ENCODE results near the gene BIRC5.

The BIRC5 gene

DNA sequence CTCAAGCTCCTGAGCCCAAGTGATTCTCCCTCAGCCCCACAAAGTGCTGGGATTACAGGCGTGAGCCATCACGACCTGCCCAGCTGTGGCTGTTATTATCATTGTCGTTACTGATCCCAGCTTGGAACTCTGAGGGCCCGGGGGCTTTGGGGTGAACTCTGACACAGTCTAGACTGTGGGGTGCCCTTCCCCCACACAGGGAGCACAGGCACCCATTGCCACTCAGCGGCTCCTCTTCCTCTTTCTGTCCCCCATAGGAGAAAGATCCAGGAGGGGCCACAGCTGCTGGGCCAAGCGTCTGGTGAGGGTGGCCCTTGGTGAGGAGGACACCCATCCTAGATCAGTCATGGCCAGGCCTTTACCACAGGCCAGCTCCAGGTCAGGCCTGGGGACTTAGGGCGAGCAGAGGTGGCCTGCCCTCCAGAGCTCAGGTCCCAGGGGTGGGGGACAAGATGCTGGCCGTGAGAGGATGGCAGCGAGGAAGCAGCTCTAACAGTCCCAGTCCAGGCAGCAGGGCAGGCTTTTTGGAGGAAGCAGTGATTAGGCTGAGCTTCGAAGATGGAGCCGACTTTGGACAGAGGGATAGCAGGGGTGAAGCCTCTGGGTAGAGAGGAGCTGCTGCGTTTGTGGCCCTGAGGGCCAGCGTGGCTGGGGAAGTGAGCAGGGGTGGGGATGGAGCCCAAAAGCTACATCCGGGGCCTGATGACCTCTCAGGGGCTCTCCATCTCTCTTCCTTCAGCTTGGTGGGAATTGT lies 42.1 kb downstream of the BIRC5 start:
- no peak for DNase-seq (ENCODE audit: low read depth in 2 of 2)

DNA sequence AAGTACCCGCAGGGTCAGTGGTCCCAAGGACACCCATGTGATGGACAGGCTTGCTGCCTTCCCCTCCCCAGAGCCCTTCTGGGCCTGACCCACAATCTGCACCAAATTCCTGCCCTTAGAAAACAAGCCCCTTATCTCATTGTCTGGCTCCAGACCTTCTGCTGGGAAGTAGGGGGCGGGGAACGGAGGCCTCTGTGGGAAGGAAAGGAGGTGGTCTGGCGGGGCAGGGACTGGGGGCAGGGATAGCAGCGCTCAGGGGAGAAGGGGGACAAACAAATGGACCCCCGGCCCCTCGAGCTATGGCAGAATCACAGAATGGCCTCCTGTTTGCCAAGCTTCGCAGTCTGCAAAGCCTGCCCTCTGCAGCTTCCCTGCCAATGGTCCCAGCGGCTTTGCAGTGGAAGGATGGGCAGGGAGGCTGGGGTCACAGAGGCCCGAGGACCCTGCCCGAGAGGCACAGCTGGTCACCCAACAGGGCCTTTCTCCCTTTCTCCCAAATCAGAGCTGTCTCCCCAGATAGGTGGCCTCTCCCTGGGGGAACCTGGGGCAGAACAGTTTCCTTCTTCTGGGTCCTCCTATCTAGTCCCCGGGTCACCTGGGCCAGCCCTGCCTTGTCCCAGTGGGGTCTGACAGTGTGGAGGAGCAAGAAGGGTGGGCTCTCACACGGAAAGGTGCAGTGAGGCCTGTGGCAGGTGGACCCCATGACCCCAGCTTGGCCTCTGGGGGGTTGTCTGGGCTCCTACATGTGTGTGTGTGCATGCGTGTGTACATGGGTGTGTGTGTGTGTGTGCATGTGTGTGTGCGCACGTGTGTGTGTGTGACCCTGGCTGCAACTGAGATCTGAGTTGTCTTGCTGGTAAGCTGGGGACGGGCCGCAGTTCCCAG lies 42.9 kb downstream of the BIRC5 start:
- no peak for DNase-seq (ENCODE audit: low read depth in 2 of 2)

DNA sequence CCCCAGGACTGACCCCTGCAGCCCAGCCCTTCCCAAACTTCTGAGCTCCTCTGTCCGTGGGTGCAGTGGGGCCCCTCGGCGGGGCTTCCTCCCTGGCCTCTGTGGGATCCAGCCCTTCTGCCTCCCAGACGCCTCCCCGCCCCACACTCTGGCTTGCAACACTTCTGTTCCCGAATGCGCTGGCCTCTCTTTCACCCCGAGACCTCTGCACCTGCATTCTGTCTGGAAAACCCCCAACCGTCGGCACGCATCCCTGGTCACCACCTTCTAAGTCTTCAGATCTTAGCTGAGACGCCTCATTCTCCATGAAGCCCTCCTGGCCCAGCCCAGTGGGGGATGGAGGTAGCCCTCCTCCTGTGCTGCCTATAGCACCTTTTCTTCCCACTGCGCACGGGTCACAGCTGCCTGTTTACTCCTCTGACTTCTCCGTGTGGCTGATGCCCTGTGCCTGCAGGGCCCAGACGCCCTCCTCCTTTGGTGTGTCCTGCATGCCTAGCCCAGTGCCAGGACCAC lies 43.8 kb downstream of the BIRC5 start:
- no peak for DNase-seq (ENCODE audit: low read depth in 2 of 2)

- DNase-seq (ENCODE audit: low read depth in 2 of 2): no peak
These were observed 44.5 kb downstream of the BIRC5 start for GRCh38 chr17:78258323-78259191.

- DNase-seq (ENCODE audit: low read depth in 2 of 2): no peak
These were observed 45.1 kb downstream of the BIRC5 start for GRCh38 chr17:78259192-78259554.

- no peak for DNase-seq (ENCODE audit: low read depth in 2 of 2)
These were observed 49.1 kb downstream of the BIRC5 start for GRCh38 chr17:78263063-78263735.

DNA sequence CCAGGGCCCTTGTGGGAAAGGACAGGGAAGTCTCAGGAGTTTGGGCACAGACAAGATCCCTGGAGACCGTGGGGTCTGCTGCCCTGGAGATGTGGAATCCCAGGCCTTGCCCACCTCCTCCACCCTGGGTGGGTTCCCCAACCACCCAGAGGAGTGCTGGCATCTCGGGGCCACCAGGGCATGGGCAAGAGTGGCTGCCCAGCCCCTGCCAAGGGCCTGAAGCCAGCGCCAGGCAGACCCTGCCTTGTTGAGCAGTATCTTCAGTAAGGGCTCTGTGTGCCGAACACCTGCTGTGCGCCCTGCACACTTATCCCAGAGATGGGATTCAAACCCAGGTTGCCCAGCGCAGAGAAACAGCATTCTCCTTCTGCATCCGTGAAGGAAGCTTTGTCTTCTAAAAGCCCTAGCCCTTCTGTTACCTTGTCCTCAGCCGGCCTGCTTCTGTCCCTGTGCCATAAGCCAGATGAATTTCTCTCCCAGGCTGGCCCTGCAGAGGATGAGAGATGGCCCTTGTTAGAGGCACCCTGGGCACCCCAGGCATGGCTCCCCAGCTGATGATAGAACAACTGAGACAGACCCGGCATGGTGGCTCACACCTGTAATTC lies 49.8 kb downstream of the BIRC5 start:
- DNase-seq (ENCODE audit: low read depth in 2 of 2): no peak

DNA sequence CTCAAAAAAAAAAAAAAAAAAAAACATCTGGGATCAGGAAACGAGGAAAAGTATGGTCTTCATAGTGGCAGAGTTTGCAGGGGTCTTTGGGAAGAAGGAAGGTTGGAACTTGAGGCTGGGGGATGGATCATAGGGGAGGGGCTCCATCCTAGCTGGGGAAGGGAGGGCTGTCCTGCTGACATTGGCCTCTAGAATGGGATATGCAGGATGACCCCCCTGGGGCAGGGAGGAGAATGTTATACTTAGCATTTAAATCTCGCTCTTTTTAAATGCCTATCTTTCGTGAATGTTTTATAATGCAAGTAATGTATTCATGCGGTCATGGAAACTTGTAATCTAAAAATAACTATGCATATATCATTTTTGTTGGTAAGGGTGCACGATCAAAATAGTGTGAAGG lies 50.5 kb downstream of the BIRC5 start:
- DNase-seq (ENCODE audit: low read depth in 2 of 2): no peak

DNA sequence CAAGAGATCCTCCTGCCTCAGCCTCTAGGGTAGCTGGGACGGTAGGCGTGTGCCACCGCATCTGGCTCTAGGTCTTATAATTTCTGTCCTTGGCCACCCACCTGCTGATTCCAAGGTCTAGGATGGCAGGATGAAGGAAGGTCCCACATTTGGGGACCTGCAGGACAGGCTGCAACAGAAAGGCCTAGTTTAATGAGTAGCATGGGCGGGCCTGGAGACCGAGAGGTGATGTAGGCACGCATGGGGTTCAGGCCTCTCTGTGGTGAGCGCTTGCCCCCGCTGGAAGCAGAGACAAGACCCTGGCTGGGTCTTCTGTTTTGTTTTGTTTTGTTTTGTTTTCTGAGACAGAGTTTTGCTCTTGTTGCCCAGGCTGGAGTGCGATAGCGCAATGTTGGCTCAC lies 51.1 kb downstream of the BIRC5 start:
- no peak for DNase-seq (ENCODE audit: low read depth in 2 of 2)

GRCh38 chr17:78266231-78266631 lies 52.2 kb downstream of the BIRC5 start:
- no peak for DNase-seq (ENCODE audit: low read depth in 2 of 2)

DNA sequence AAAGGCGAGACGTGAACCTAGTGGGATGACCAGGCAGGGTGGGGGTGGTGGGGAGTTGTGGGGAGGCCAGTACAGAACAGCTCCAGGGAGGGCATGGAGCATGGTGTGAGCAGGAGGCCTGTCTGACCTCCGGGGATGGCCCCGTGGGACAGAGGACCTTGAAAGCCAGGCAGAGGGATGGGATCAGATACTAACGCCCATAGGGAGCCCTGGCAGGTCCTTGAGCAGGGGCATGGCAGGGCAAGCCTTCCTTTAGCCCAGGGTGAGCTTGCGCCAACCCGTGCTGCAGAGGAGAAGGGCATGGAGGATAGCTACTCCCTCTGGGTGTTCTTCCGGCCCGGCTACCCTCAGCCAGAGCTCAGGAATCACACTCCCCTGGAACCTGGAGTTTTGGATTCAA lies 52.7 kb downstream of the BIRC5 start:
- DNase-seq (ENCODE audit: low read depth in 2 of 2): no peak

- DNase-seq (ENCODE audit: low read depth in 2 of 2): peak; percentile 35 to 36
These were observed 53.4 kb downstream of the BIRC5 start for GRCh38 chr17:78267253-78268073.

DNA sequence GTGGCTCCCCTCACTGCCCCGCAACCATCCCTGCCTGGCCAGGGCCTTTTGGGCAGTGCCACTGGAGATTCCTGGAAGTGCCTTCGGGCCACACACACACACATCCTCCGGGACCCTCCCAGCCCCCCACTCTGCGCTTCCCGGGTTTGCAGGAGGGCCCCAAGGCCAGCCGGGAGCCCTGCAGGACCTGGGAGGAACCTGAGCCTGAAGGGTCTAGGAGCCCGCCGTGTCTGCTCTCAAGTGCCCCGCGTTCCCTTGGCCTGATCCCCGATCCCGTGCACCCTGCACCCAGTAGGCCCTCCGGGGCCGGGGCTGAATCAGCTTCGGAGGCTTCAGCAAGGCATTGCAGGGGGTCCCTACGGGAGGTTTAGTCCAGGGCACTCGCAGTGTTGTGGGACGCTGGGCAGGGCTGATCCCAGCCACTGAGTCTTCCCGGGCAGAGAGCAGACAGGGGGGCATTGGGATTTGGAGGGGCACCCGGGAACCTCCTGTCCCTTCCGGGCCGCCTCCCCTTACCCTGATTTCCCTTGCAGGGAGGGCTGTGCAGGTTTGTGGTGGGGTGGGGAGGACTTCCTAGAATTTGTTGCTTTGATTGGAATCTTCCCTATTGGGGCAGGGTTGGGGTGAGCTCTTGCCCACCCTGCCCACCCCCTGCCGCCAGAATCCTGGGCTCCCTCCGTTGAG lies 54.3 kb downstream of the BIRC5 start:
- no peak for DNase-seq (ENCODE audit: low read depth in 2 of 2)

DNA sequence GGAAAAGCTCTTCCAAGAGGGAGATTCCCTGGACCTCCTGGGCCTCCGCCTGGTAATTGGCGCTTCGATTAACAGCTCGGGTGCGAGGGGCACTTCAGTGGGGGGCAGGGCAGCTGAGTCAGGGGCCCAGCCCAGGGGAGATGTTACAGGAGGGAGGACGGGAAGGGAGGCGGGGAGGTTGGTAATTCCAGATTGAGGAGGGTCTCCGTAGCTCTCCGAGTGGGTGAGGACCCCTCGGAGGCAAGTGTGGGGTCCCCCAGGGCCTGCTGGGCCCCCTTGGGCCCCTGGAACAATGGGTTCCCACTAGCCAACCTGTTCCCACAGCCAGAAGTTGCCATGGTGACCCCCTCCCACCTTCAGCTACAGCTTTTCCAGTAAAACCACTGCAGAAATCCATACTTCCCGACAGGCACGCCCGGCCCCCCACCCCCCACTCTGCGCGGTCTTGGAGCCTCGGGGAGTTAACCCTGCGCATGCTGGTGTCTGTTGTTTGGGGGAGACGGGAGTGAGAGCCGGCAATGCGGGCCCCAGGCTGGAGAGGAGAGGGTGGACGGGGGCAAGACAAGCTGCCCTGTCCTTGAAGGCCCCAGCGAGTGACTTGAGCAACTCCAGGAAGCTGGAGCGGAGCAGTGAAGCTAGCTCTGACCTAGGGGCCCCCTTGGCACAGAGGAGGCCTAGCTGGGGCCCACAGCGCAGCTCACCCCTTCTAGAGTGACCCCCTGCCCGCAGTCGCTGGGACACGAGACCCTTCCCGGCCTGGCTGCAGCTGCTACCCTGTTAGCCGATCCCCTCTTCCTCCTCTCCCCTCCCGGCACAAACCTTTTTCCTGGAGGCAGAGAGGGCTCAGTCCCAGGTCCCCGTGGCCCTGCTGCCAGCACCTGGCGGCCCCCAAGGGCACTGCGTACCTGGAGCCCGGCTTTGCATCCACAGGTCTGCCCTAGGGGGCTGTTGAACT lies 55.2 kb downstream of the BIRC5 start:
- peak; percentile 82 to 85 for DNase-seq (ENCODE audit: low read depth in 2 of 2)

GRCh38 chr17:78269955-78270381 lies 55.9 kb downstream of the BIRC5 start:
- DNase-seq (ENCODE audit: low read depth in 2 of 2): no peak

DNA sequence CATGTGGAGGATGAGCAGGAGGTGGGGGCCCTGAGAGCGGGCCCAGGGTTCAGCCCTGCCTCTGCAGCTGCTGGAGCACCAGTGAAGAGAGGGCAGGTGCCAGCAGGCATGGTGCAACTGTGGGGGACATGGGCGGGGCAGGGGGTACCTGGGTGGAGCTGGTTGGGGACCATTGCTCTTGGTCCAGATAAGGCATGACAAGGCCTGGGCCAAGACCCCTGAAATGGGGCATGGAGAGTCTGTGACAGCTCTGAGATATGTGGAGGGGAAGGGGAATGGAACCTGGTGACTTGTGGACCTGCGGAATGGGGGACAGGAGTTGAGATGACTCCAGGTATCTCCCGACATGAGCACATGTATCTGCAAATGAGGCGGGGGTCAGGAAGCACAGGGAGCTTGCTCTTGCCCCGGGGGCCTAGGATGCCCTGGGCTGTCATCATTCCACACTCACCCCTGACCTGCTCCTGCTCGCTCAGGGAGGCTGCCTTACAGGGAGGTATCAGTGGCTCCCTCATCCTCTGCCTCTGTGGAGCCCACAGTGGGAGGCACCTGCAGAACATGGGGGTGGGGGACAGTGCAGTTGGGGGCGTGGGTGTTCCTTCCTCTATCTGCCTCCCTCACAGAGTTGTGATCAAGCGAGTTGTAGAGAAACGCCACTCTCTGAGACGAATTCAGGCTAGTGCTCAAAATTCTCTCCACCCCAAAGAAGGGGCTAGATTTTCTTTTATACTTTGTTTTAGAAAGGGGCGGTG lies 57.5 kb downstream of the BIRC5 start:
- no peak for DNase-seq (ENCODE audit: low read depth in 2 of 2)

GRCh38 chr17:78272181-78272913 lies 58.3 kb downstream of the BIRC5 start:
- DNase-seq (ENCODE audit: low read depth in 2 of 2): no peak
